HCT116 (cell line): ENCODE measurements around the gene PPIL6.

Source experiments
- CTCF ChIP-seq, 3 experiments: fragments of 200-600 bp in 1 of 3; sonication (generic) in 1 of 3; IDR thresholded peaks in 2 of 3; conservative IDR thresholded peaks in 1 of 3; 2 replicates each; pipeline ENCODE4 v1.5.1; 2012 to 2017; ENCODE audit warnings: low read depth in 2 of 3, low read length in 2 of 3, antibody characterized with exemption in 1 of 3, borderline replicate concordance in 1 of 3, control low read depth in 1 of 3, mild to moderate bottlenecking in 1 of 3, mixed read lengths in 1 of 3, mixed run types in 1 of 3, moderate library complexity in 1 of 3; ENCODE audit not compliant: insufficient read depth in 1 of 3
- EGR1 ChIP-seq: IDR thresholded peaks from 2 replicates; pipeline ENCODE4 v1.6.1; 2012; ENCODE audit warnings: low read depth
- POLR2A ChIP-seq: IDR thresholded peaks from 2 replicates; pipeline ENCODE4 v1.7.0; 2011; ENCODE audit warnings: borderline replicate concordance; ENCODE audit not compliant: insufficient read depth, insufficient read length; ENCODE audit errors: extremely low read depth
- POLR2AphosphoS5 ChIP-seq: IDR thresholded peaks from 2 replicates; pipeline ENCODE4 v1.6.1; 2011; ENCODE audit warnings: mild to moderate bottlenecking, low read depth, low read length, moderate library complexity
- SP1 ChIP-seq: IDR thresholded peaks from 2 replicates; pipeline ENCODE4 v1.6.1; 2012; ENCODE audit warnings: low read depth
- SRF ChIP-seq: IDR thresholded peaks from 2 replicates; pipeline ENCODE4 v1.6.1; 2012; ENCODE audit warnings: low read depth
- YY1 ChIP-seq: IDR thresholded peaks from 2 replicates; pipeline ENCODE4 v1.6.1; 2011; ENCODE audit warnings: low read length, low read depth, moderate library complexity, mild to moderate bottlenecking; ENCODE audit not compliant: insufficient replicate concordance; ENCODE audit errors: extremely low read depth
- ZNF274 ChIP-seq: fragments of 200-500 bp; sonication (Bioruptor generic); IDR thresholded peaks from 2 replicates; pipeline ENCODE4 v1.6.1; 2014; ENCODE audit warnings: mild to moderate bottlenecking, low read depth, low read length, inconsistent platforms

GRCh38 chr6:109429496-109429895 is 10.9 kb downstream of the PPIL6 start:
- TF ChIP-seq POLR2A (no peak), CTCF (IDR thresholded peaks at IDR 0.05 in 2 of 3, conservative IDR thresholded peaks at IDR 0.05 in 1 of 3; ENCODE audit: borderline replicate concordance in 1 of 3, insufficient read depth in 1 of 3, low read depth in 2 of 3, low read length in 2 of 3) (no peak), YY1 (no peak), SP1 (no peak), EGR1 (no peak), POLR2AphosphoS5 (no peak), SRF (no peak), ZNF274 (no peak)
